HG03095 (cell line): ENCODE results near the gene RTN4RL1.
"Not testable (repeated sequence)": the region's sequence is repeated elsewhere in the genome, so short reads cannot be mapped to it uniquely, and the experiment has no call there.

ENCODE experiments used
- ATAC-seq: cut with Tn5 transposase; IDR thresholded peaks from one replicate; pipeline ENCODE4 v1.9.1; 2021; ENCODE audit warnings: moderate library complexity; ENCODE audit not compliant: unreplicated experiment

Gene RTN4RL1

DNA sequence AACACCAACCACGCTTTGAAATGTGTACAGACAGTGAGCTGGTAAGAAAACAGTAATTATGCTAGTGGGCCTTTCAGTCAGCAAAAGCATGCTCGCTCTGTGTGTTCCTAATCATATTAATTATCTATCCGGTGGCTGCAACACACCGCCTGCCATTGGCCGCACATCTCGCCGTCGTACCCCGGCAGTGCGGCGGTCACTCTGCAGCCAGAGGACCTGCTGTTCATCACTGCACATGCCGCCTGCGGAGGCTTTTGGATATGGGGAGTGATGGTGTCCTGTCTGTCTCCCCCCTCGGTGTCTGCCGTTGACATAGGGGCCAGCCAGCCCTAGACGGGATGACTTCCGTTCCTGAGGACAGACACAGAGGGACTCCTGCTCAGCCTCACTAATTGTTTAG, 126.8 kb downstream of the RTN4RL1 start:
- ATAC-seq: no peak

DNA sequence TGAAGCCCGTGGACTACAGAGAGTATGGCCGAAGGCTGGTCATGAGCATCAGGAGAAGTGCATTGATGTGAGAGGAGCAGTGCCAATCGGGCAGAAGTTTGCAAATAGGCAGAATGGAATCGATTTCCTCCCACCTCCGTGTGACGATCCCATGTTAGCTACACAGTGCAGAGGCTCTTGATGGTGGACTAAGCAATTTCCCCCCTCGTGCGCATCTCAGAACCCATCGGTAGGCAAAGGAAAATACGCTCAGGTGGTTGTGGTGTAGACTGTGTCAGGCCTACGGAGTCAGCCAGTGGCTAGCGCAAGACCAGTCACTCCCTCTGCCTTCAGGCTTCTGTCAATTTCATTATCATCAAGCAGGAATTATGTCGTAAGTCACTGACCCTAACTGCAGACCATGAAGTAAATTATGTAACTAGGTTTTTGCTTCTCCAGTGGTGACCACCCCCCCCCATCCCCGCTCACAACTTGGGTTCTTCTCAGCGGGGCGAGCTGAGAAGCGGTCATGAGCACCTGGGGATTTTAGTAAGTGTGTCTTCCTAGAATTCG, 128.0 kb downstream of the RTN4RL1 start:
- ATAC-seq: no peak

GRCh38 chr17:1896243-1897104, 128.7 kb downstream of the RTN4RL1 start:
- ATAC-seq: peak; percentile 71

DNA sequence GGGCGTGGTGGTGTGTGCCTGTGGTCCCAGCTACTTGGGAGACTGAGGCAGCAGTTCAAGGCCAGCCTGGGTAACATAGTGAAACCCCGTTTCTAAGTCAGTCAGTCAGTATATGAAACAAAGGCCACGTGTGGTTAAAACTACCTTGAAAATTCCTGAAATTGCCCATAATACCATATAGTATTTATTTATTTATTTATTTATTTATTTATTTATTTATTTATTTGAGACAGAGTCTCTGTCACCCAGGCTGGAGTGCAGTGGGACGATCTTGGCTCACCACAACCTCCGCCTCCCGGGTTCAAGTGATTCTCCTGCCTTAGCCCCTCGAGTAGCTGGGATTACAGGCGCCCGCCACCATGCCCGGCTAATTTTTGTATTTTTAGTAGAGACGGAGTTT, 129.7 kb downstream of the RTN4RL1 start:
- ATAC-seq: not testable (repeated sequence)

- no peak for ATAC-seq
These were observed 130.3 kb downstream of the RTN4RL1 start for GRCh38 chr17:1894753-1895339.

DNA sequence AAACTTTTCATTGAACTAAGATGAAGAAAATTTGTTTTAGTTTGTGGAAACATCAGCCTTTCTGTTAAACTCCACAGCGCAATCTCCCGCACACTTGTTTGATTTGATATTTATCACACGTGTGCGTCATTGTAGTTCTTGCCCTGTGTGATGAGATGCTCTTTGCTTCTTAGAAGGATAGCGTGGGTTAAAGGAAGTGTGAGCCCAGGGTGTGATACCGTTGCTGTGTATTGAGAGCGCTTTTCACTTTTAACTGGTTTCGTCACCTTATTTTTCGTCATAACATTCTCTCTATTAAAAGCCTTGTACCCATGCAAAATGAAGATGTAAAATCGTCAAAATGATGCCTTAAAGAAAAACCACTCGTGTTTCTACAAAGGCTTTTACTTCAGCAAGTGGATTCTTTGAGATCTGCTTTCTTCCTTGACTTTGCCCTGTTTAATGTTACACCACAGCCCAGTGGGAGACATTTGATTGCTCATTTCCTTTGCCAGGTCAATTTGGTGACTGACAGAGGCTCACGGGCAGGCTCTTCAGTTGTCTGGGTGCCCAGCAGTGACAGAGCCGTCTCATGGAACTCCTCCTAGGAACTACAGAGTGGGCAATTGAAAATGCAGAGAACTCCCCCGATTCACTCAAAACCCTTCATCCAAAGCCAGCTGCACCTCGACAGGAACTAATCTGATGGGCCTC, 134.2 kb downstream of the RTN4RL1 start:
- ATAC-seq: no peak

DNA sequence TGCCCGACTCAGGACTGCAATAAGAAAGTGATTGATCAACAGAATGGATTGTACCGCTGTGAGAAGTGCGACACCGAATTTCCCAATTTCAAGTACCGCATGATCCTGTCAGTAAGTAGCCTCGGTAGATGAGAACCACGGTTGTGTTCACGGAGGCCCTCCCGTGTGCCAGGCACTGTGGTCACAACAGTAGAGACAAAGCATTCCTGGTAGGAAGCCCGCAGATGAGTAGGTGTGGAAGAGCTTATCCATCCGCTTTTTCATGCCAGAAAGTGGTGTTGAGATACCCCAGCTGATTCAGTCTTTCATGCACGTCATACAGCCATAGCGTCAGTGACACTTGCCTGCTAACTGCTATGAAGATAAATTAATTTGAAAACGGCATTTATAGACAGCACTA, 136.4 kb downstream of the RTN4RL1 start:
- no peak for ATAC-seq
